ENCODE results near the gene KRT24. TPM values are rescaled to one million over a fixed set of nuclear protein-coding genes. Genes with fewer than 3 reads are reported as not detected.

The KRT24 gene
- polyA plus RNA-seq, 1 experiment = not detected

GRCh38 chr17:40672654-40673053 lies 30.9 kb downstream of the KRT24 start:
- no peak for DNase-seq (ENCODE audit: low read depth)
- CTCF ChIA-PET = no interaction called here
- no peak for TF ChIP-seq CTCF (IDR thresholded peaks at IDR 0.05; ENCODE audit: insufficient read depth, low read depth, low read length)
- no peak overlapping the region for H3K4me3 ChIP-seq (ENCODE audit: low read depth, low read length)
- POLR2A ChIA-PET = no interaction called here
- H3K36me3 ChIP-seq (ENCODE audit: control insufficient read depth, insufficient read depth, low read length) = no peaks in the 10 kb centered on the region
- peaks cover 21% of the 10 kb centered on the region for H3K27me3 ChIP-seq (ENCODE audit: control insufficient read depth, insufficient read depth, low read length)

- ChIA-PET POLR2A (no interaction called here), CTCF (no interaction called here)
- peaks cover 17% of the 10 kb centered on the region for H3K27me3 ChIP-seq (ENCODE audit: control insufficient read depth, insufficient read depth, low read length)
- no peak for TF ChIP-seq CTCF (IDR thresholded peaks at IDR 0.05; ENCODE audit: insufficient read depth, low read depth, low read length)
- no peaks in the 10 kb centered on the region for H3K36me3 ChIP-seq (ENCODE audit: control insufficient read depth, insufficient read depth, low read length)
- DNase-seq (ENCODE audit: low read depth) = no peak
- H3K4me3 ChIP-seq (ENCODE audit: low read depth, low read length) = no peak overlapping the region
These were observed 32.3 kb downstream of the KRT24 start for GRCh38 chr17:40671282-40671681.

- CTCF ChIA-PET = interaction anchor here (0.9 kb wide), 1 partner anchor 9 kb away, joined by 4 read pairs; no protein-coding TSS in a partner anchor
- no peak for TF ChIP-seq CTCF (IDR thresholded peaks at IDR 0.05; ENCODE audit: insufficient read depth, low read depth, low read length)
- DNase-seq (ENCODE audit: low read depth) = no peak
- peaks cover 17% of the 10 kb centered on the region for H3K27me3 ChIP-seq (ENCODE audit: control insufficient read depth, insufficient read depth, low read length)
- no peaks in the 10 kb centered on the region for H3K36me3 ChIP-seq (ENCODE audit: control insufficient read depth, insufficient read depth, low read length)
- POLR2A ChIA-PET = no interaction called here
- no peak overlapping the region for H3K4me3 ChIP-seq (ENCODE audit: low read depth, low read length)
These were observed 37.2 kb downstream of the KRT24 start for GRCh38 chr17:40666331-40666730.

- ChIA-PET POLR2A (interaction anchor here (0.6 kb wide), 1 partner anchor 28 kb away, joined by 3 read pairs; no protein-coding TSS in a partner anchor), CTCF (interaction anchor here (1.9 kb wide), 1 partner anchor 45 kb away, joined by 4 read pairs; no protein-coding TSS in a partner anchor)
- no peak for TF ChIP-seq CTCF (IDR thresholded peaks at IDR 0.05; ENCODE audit: insufficient read depth, low read depth, low read length)
- H3K27me3 ChIP-seq (ENCODE audit: control insufficient read depth, insufficient read depth, low read length) = peaks cover 15% of the 10 kb centered on the region
- DNase-seq (ENCODE audit: low read depth) = no peak
- H3K4me3 ChIP-seq (ENCODE audit: low read depth, low read length) = no peak within 1 kb of the TSS
- H3K36me3 ChIP-seq (ENCODE audit: control insufficient read depth, insufficient read depth, low read length) = no peaks in the 10 kb centered on the region
These were observed 38.8 kb downstream of the KRT24 start, which contains the start of gene KRT222 for GRCh38 chr17:40664582-40665333. Gene KRT222 (minus strand): TSS chr17:40665177. CDS start chr17:40665099, 78 bp downstream.

GRCh38 chr17:40663252-40663651 lies 40.3 kb downstream of the KRT24 start:
- CTCF ChIA-PET = interaction anchor here (1.9 kb wide), 1 partner anchor 44 kb away, joined by 4 read pairs; no protein-coding TSS in a partner anchor
- POLR2A ChIA-PET = no interaction called here

More at GRCh38 chr17:40663252-40663651, 40.3 kb downstream of the KRT24 start:
- H3K27me3 ChIP-seq (ENCODE audit: control insufficient read depth, insufficient read depth, low read length) = peaks cover 18% of the 10 kb centered on the region
- TF ChIP-seq CTCF (IDR thresholded peaks at IDR 0.05; ENCODE audit: insufficient read depth, low read depth, low read length) = no peak
- no peaks in the 10 kb centered on the region for H3K36me3 ChIP-seq (ENCODE audit: control insufficient read depth, insufficient read depth, low read length)
- DNase-seq (ENCODE audit: low read depth) = no peak
- no peak overlapping the region for H3K4me3 ChIP-seq (ENCODE audit: low read depth, low read length)

All from BJ (cell line).